ENCODE data around the gene SYAP1. TPM values are rescaled to one million over a fixed set of nuclear protein-coding genes. Genes with fewer than 3 reads are reported as not detected.
"Not testable (repeated sequence)": the region's sequence is repeated elsewhere in the genome, so short reads cannot be mapped to it uniquely, and the experiment has no call there.

SYAP1 gene, protein sequence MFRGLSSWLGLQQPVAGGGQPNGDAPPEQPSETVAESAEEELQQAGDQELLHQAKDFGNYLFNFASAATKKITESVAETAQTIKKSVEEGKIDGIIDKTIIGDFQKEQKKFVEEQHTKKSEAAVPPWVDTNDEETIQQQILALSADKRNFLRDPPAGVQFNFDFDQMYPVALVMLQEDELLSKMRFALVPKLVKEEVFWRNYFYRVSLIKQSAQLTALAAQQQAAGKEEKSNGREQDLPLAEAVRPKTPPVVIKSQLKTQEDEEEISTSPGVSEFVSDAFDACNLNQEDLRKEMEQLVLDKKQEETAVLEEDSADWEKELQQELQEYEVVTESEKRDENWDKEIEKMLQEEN
- 43.8 TPM for total RNA-seq (ENCODE audit: insufficient read depth, low replicate concordance)

DNA sequence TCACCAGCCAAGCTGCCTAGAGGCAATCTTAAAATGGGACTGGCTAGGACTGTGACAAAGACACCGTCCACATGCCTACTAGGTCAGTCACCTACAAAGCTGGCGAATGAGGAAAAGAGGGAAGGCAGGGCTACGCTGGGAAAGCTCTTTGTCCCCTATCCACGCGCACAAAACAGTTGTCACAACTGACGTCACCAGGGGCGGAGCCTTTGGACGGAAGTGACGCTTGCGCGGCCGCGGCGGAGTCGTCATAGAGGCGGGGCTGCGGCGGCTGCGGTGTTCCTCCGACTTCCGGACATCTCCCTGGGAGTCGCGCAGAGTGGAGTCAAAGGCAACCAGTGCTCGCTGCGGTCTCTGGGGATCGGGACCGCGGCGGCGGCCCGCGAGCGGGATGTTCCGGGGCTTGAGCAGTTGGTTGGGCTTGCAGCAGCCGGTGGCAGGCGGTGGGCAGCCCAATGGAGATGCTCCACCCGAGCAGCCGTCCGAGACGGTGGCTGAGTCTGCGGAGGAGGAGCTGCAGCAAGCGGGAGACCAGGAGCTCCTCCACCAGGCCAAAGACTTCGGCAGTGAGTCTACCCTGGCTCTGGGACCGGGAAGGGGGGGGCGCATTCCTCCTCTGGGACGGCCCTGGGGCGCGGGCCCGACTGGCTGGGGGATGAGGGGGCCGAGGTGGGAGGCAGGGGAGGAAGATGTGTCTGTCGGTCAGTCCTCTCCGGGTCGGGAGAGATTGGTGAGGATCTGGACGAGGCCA is at the start of gene SYAP1:
TSS of gene SYAP1 (plus strand) at position 279 of the 751 bp plus-strand sequence. CDS start at position 392, 113 bp downstream.
- DNase-seq (ENCODE audit: low spot score) = peak; percentile 95

DNA sequence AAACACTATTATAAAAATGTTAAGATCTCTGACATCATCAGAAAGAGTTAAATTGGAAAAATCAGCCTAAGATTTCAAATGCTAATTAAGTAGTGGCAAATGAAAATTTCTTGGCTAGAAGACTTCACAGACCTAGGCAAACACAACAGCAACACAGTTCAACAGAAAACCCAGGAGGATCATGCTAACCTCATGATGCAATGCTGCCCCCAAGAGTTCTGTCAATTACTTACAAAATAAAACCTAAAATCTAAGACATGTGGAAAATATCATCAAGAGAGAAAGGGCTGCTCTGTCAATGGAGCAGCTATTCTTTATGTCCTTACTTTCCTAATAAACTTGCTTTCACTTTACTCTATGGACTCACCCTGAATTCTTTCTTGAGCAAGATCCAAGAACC is 48.4 kb upstream of the SYAP1 start:
- peak; percentile 57 for DNase-seq (ENCODE audit: low spot score)

DNA sequence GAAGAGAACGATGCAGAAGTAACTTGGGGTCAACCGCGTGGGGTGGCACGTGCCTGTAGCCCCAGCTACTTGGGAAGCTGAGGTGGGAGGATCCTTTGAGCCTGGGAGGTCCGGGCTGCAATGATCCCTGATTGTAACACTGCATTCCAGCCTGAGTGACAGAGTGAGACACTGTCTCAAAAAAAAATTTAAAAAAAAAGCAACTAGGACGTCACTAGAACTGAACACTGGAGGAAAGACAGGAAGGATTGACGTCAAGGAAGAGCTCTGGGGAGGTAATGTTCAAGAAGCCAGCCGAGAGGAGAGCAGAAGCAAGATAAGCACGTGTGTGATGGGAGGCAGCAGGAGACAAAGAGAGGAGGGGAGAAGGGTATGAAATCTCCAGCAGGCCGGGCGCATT is 40.7 kb upstream of the SYAP1 start:
- DNase-seq (ENCODE audit: low spot score) = no peak

DNA sequence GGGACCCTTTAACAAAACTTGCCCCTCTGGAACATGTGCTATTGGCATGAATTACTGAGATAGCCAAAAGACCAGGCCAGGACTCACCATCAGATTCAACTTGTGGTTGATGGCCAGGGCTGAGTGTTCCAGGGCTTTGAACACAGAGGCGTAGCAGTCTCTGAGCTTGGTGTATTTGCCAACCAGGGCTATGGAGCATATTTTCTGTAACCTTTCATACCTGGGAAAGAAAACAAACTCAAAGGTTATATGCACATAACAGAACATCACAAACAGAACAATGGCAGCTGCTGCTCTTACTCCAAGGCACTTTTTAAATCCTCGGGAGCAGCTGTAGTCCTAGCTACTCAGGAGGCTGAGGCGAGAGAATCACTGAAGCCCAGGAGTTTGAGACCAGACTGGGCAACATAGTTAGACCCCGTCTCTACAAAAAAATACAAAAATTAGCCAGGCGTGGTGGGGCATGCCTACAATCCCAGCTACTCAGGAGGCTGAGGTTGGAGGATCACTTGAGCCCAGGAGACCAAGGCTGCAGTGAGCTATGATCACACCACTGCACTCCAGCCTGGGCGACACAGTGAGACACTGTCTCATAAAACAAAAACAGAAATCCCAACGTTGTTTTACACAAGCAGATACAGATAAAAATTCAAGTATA is 36.3 kb upstream of the SYAP1 start:
- no peak for DNase-seq (ENCODE audit: low spot score)

DNA sequence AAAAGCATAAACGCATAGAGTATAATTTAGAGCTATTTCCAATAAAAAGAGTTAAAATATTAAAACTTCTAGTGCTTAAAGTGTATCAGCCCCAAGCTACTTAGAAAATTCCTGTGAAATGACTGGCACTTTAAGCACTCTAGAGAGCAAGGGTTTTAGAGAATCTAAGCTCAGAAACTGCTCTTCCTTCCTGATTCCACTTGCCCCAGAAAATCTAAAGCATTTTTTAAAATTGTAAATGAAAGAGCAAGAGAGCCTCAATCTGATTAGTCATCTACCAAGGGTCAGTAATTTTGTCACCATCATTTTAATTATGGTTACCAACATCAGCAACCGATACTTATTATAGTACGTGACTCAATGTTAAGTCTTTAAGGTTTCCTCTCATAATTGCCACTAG is 31.9 kb upstream of the SYAP1 start:
- no peak for DNase-seq (ENCODE audit: low spot score)

DNA sequence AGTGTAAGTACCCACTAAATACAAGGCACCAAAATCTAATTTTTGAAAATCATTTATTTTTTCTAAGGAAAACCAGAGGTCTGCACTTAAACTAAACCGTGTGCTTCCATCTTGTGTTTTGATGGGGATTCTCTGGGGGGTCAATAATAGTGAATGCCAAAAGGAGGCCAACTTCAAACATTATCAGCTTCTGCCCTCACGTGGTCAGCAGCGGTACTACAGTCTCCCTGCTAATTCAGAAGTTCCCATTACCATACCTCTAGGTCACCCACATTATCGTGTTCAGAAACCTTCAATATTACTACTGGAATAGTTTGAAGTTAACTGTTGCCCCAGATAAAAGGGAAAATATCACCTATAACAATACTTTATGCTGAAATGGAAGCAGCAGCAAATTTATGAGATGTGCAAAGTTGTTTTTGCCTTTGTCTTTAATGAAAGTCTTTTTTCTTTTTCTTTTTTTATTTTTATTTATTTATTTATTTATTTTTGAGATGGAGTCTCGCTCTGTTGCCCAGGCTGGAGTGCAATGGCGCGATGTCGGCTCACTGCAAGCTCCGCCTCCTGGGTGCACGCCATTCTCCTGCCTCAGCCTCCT is 24.2 kb upstream of the SYAP1 start:
- peak; percentile 25 for DNase-seq (ENCODE audit: low spot score)

DNA sequence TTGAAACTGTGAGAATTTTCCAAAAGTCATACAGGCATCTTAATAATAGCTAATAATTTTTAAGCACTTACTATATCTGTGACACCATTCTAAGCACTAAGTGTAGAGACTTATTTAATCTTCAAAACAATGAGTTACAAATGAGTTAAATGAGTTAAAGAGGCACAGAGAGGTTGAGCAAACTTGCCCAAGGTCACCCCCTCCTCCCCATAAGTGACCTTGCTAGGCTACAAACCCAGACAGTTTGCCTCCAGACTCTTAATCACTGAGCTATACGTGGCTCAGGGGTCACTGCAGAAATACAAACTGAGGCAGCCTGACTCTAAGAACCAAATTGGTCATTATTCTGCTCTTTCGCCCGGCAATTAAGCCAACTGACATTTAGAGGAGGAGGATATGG is 22.5 kb upstream of the SYAP1 start:
- no peak for DNase-seq (ENCODE audit: low spot score)

DNA sequence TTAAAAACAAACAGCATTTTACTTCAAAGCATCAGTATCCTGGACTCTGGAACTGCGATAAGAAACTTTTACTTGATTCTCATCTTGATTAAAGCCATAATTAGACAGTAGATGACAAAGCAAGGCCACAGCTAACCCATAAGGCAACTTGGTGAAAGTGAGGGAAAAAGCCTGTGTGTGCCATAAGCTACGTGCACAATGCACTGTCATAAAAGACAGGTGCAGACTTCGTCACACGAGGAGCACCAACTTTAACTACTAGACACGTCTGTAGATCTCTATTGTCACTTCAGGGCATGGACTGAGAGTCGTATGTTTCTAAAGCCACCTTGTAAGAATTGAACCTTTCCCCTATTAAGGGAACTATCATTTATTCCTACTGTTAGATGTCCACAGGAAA is 20.0 kb upstream of the SYAP1 start:
- DNase-seq (ENCODE audit: low spot score) = no peak

DNA sequence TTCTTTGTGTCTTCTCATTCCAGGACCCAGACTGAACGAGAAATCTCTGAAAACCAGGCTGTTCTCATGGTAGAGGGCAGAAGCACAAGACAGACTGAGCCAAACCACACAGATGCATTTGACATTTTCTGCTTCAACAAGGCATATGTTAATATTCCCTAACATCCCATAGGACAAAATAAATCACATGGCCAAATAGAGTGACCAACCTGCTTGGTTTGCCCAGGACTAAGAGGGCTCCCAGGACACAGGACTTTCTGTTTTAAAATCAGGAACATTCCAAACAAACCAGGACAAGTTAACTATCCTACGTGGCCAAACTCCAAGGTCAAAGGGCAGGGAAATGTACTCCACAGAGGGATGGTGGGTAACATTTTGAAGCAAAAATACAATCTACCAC is 18.7 kb upstream of the SYAP1 start:
- DNase-seq (ENCODE audit: low spot score) = no peak

DNA sequence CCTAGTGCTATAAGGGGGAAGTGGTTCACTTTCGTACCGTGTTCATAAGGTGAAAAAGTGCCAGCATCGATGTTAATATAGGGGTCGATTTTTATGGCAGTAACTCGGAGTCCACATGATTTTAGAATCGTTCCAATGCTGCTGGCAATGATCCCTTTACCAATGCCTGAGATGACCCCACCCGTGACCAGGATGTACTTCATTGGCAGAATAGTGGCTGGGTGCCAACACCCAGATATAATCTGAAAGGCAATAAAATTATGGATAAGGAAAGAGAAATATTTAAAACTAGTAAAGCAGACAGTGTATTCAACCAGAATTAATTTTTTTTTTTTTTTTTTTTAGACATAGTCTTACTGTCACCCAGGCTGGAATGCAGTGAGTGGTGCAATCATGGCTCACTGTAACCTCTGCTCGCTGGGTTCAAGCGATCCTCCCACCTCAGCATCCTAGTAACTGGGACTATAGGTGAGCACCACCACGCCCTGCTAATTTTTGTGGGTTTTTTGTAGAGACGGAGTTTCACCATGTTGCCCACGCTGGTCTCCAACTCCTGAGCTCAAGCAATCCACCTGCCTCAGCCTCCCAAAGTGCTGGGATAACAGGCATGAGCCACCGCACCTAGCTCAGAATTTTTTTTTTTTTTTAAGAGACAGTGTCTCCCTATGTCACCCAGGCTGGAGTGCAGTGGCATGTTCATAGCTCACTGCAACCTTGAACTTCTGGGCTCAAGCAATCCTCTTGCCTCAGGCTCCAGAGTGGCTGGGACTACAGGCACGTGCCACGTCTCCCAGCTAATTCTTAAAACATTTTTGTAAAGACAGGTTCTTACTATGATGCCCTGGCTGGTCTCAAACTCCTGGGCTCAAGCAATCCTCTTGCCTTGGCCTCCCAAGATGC is 16.5 kb upstream of the SYAP1 start:
- DNase-seq (ENCODE audit: low spot score) = no peak

DNA sequence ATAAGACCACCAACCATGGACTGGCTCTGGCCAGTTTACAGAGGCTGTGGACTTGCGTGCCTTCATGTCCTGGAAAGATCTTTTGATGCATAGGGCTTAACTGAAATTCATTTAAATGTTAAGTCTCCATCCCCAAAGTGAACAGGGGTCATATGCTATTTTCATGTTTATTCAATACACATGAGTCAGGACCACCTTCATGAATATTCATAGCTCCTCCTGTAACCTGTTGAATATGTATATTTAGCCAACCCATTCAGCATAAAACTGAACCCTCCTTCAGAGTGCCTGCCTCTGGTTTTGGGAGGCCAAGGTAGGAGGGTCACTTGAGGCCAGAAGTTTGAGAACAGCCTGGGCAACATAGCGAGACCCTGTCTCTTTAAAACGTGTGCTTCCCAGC is 14.0 kb upstream of the SYAP1 start:
- no peak for DNase-seq (ENCODE audit: low spot score)

DNA sequence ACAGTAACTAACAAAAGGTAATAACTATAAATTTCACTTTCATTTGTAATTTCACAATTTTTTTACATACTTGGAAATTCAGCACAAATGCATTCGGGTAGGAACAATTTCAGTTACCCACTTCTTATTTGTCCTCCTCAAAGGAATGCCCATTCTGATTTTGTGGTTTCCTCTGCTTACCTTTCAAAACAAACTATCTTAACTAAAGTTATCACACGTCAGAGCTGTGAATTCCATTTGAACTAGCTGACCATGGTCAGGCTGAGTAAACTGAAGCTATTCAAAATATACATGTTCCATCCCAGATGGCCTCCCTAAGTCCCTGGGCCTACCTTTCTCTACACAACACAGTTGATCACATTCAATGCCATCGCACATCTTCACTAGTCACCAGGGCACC is 11.4 kb upstream of the SYAP1 start:
- DNase-seq (ENCODE audit: low spot score) = no peak

DNA sequence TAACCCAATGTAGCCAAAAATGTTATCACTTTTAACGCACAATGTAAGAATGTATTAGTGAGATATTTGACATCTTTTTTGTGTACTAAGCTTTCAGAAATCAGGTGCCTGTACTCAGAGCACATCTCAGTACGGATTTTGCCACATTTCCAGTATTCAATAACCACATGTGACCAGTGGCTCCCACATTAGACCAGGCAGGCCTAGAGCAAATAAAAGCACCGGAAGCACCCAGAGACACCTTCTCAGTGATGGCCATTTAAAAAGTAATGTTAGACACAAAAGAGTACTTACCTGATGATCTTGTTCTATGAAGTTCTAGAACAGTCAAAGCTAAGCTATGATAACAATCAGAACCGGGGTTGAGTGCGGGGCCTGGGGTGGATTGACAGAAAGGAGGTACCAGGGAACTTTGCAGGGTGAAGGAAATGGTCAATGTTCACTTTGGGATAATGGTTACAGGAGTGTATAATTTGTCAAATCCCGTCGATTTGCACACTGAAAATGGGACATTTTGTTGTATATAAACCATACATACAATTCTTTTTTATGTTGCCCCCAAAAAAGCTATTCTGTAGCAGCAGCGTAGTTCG is 8.1 kb upstream of the SYAP1 start:
- DNase-seq (ENCODE audit: low spot score) = no peak

DNA sequence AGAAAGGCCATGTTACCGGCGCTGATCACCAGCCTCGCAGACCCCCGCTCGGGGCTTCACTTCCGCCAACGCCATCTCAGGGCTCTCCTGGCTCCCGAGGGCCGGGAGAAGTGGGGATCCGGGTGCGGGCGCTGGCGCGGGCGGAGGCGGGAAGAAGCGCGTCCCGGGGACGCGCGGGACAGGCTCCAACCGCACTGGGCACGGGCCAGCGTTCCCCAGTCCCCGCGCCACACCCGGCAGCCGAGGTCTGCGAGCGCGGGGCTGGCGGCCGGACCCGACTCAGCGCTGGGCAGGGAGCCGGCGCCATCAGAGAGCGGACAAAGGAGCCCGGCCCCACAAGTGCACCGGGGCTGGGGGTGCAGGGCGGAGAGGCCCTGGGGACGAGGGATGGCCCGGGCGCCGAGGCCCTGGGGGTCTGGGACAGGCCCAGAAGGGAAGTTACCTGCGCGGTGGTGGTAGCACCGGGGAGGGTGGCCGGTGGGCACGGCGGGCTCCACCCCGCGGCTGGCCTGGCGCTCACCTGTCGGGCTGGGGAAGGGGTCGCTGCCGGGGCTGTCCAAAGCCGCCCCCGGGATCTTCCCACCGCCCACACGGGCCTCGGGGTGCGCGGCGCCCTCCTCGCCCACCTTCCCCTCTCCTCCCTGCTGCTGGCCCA is 7.4 kb upstream of the SYAP1 start:
- DNase-seq (ENCODE audit: low spot score) = peak; percentile 3

DNA sequence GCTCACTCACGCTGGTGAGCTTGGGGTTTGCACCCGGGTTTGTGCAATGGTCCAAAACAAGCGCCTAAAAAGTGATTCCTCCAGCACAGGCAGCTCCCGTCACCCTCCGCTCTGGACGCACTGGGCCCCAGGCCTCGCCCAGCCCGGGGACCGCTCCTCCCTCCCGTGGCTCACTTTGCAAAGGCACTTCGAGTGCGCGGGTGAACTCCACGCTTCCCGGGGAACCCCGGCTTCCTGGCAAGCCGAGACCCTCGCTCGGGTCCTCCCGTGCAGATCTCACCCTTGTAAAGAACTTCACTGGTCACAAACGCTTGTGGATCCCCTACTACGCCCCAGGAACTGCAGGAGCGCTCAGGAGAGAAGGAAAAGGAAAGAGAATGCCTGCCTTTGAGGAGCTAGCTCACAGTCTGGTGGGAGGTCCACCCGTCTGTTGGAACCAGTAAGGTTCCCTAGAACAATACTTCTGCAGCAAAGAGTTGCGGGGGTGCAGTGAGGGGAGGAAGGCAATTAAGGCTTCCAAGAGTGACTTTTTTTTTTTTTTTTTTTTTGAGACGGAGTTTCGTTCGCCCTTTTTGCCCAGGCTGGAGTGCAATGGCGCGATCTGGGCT is 6.8 kb upstream of the SYAP1 start, which contains the start of gene CTPS2:
TSS of gene CTPS2 (minus strand) at position 122 of the 608 bp plus-strand sequence. CDS start 9,767 bp downstream, outside the sequence.
- DNase-seq (ENCODE audit: low spot score) = peak; percentile 64

DNA sequence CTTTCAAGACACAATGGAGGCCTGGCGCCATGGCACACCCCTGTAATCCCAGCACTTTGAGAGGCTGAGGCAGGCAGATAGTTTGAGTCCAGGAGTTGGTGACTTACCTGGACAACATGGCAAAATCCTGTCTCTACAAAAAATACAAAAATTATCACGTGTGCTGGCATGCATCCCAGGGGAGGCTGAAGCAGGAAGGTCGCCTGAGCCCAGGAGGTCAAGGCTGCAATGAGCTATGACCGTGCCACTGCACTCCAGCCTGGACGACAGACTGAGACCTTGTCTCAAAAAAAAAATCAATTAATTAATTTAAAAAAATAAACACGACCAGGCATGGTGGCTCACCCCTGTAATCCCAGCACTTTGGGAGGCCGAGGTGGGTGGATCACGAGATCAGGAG is 4.9 kb upstream of the SYAP1 start:
- DNase-seq (ENCODE audit: low spot score) = no peak

DNA sequence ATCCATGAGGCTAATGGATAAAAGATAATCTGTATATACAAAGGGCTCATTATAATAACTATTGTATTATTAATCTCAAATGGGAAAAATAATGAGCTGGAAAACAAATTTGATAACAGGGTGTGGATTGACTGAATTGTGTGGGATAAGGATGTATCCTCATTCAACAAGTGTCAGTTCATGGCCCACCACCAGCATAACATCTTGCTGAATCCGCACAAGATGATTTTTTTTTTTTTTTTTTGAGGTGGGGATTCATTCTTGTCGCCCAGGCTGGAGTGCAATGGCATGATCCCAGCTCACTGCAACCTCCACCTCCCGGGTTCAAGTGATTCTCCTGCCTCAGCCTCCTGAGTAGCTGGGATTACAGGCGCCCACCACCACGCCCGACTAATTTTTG is 3.8 kb upstream of the SYAP1 start:
- DNase-seq (ENCODE audit: low spot score) = not testable (repeated sequence)

DNA sequence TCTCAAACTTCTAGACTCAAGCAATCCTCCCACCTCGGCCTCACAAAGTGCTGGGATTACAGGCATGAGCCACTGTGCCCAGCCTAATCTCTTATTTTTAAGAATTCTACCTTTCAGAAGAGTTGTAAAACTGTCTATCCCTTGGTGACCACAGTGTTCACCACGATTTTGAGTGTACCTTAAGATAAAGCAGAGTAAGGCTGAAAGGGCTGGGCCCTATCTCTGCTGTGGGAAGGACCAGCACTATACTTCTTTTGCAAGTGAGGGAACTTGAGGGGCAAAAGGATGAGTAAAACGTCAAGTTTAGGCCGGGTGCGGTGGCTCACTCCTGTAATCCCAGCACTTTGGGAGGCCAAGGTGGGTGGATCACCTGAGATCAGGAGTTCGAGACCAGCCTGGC is 3.0 kb upstream of the SYAP1 start:
- not testable (repeated sequence) for DNase-seq (ENCODE audit: low spot score)

DNA sequence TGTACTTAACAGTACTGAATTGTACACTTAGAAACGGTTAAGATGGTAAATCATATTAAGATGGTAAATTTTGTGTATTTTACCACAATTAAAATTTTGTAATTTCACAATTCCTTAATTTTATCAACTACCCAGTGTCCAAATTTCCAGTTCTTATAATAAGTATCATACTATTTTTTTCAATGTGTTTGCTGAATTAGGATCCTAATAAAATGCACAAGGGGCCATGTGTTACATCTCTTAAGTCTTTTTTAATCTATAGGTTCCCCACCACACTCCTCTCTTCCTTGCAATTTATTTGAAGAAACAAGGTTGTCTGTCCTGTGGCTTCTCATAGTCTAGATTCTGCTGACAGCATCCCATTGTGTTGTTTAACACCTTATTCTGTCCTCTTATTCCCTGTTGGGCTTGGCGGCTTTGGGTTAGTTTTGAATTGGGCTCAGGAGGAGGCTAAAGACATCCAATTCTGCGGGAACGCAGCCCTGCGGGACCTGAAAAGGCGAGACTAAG is 533 bp upstream of the SYAP1 start:
- no peak for DNase-seq (ENCODE audit: low spot score)
